ENCODE results near the gene XXYLT1.
A peak's percentile ranks its signal among the peaks of the same experiment; 100 is the strongest.

Gene XXYLT1

GRCh38 chr3:195046441-195046840, 224.5 kb downstream of the XXYLT1 start:
- peaks cover 14 to 21% (median 18%) of the 10 kb centered on the region in 10 experiments; a peak in 19 of 20 replicates for H3K4me1 ChIP-seq
- no peak overlapping the region for H3K4me2 ChIP-seq
- H3K27ac ChIP-seq, result no peak overlapping the region
- H3K9ac ChIP-seq, result no peak overlapping the region
- H3K9me3 ChIP-seq (replicated peaks in 1 of 11), result no peaks in the 10 kb centered on the region
- TF ChIP-seq Cebpa-rat (IDR thresholded peaks at IDR 0.05), result no peak
- no peaks in the 10 kb centered on the region for H4K20me1 ChIP-seq
- H3K4me3 ChIP-seq, result no peak overlapping the region
- H3K36me3 ChIP-seq, result no peaks in the 10 kb centered on the region
- H3K27me3 ChIP-seq, result no peaks in the 10 kb centered on the region

- no peak overlapping the region for H3K4me2 ChIP-seq
- TF ChIP-seq Cebpa-rat (IDR thresholded peaks at IDR 0.05), result no peak
- no peaks in the 10 kb centered on the region for H3K27me3 ChIP-seq
- no peak overlapping the region for H3K27ac ChIP-seq
- no peaks in the 10 kb centered on the region for H4K20me1 ChIP-seq
- H3K9me3 ChIP-seq (replicated peaks in 1 of 11), result no peaks in the 10 kb centered on the region
- H3K4me3 ChIP-seq, result no peak overlapping the region
- H3K9ac ChIP-seq, result no peak overlapping the region
- H3K4me1 ChIP-seq, result peaks cover 14 to 28% (median 26%) of the 10 kb centered on the region in 10 experiments; a peak in 19 of 20 replicates
- H3K36me3 ChIP-seq, result no peaks in the 10 kb centered on the region
Observed at GRCh38 chr3:195045481-195046210, 225.3 kb downstream of the XXYLT1 start.

- no peaks in the 10 kb centered on the region for H3K9me3 ChIP-seq (replicated peaks in 1 of 11)
- H3K36me3 ChIP-seq, result no peaks in the 10 kb centered on the region
- H3K27me3 ChIP-seq, result no peaks in the 10 kb centered on the region
- no peaks in the 10 kb centered on the region for H4K20me1 ChIP-seq
- H3K27ac ChIP-seq, result no peak overlapping the region
- H3K4me1 ChIP-seq, result peaks cover 14 to 37% (median 32%) of the 10 kb centered on the region in 10 experiments; a peak in 19 of 20 replicates
- no peak overlapping the region for H3K4me3 ChIP-seq
- TF ChIP-seq Cebpa-rat (IDR thresholded peaks at IDR 0.05), result no peak
- no peak overlapping the region for H3K9ac ChIP-seq
- H3K4me2 ChIP-seq, result no peak overlapping the region
Observed at GRCh38 chr3:195044411-195044810, 226.5 kb downstream of the XXYLT1 start.

- H3K9me3 ChIP-seq (replicated peaks in 1 of 11), result no peaks in the 10 kb centered on the region
- 0 out of 22 replicates have a peak overlapping the region, but pooled peaks of 2 of the 11 experiments have one; percentile 47 to 68 for H3K4me2 ChIP-seq
Observed at GRCh38 chr3:195043607-195044339, 227.2 kb downstream of the XXYLT1 start.

GRCh38 chr3:195042743-195043606, 228.0 kb downstream of the XXYLT1 start:
- Histone ChIP-seq H3K27ac (no peak overlapping the region), H3K4me1 (peaks cover 14 to 37% (median 32%) of the 10 kb centered on the region in 10 experiments; a peak in 19 of 20 replicates), H3K4me3 (no peak overlapping the region), H3K36me3 (no peaks in the 10 kb centered on the region), H4K20me1 (no peaks in the 10 kb centered on the region), H3K9me3 (replicated peaks in 1 of 11) (no peaks in the 10 kb centered on the region), H3K27me3 (no peaks in the 10 kb centered on the region), H3K9ac (no peak overlapping the region), H3K4me2 (peak overlapping the region; percentile 18 to 79 (median 47); a peak in 17 of 22 replicates)
- TF ChIP-seq Cebpa-rat (IDR thresholded peaks at IDR 0.05), result no peak

More at GRCh38 chr3:195043607-195044339, 227.2 kb downstream of the XXYLT1 start:
- H3K4me1 ChIP-seq, result peaks cover 14 to 37% (median 32%) of the 10 kb centered on the region in 10 experiments; a peak in 19 of 20 replicates
- no peaks in the 10 kb centered on the region for H4K20me1 ChIP-seq
- no peaks in the 10 kb centered on the region for H3K36me3 ChIP-seq
- no peak overlapping the region for H3K9ac ChIP-seq
- TF ChIP-seq Cebpa-rat (IDR thresholded peaks at IDR 0.05), result no peak
- H3K4me3 ChIP-seq, result no peak overlapping the region
- H3K27me3 ChIP-seq, result no peaks in the 10 kb centered on the region
- H3K27ac ChIP-seq, result no peak overlapping the region

- H3K36me3 ChIP-seq, result no peaks in the 10 kb centered on the region
- H3K9ac ChIP-seq, result no peak overlapping the region
- peak overlapping the region; percentile 18 to 79 (median 47); a peak in 20 of 22 replicates for H3K4me2 ChIP-seq
- H4K20me1 ChIP-seq, result no peaks in the 10 kb centered on the region
- no peak overlapping the region for H3K27ac ChIP-seq
- TF ChIP-seq Cebpa-rat (IDR thresholded peaks at IDR 0.05), result no peak
- H3K4me3 ChIP-seq, result no peak overlapping the region
- no peaks in the 10 kb centered on the region for H3K27me3 ChIP-seq
- peaks cover 14 to 37% (median 32%) of the 10 kb centered on the region in 10 experiments; a peak in 19 of 20 replicates for H3K4me1 ChIP-seq
- peaks cover 0 to 6% (median 0%) of the 10 kb centered on the region in 11 experiments; a peak in 4 of 22 replicates for H3K9me3 ChIP-seq (replicated peaks in 1 of 11)
Observed at GRCh38 chr3:195041871-195042742, 228.9 kb downstream of the XXYLT1 start.

GRCh38 chr3:195040773-195041520, 230.0 kb downstream of the XXYLT1 start:
- no peak for TF ChIP-seq Cebpa-rat (IDR thresholded peaks at IDR 0.05)
- Histone ChIP-seq H3K4me2 (peak overlapping the region in 10 of 11 experiments; percentile 14 to 79 (median 66); a peak in 17 of 22 replicates), H3K4me3 (no peak overlapping the region), H3K9me3 (replicated peaks in 1 of 11) (peaks cover 0 to 7% (median 0%) of the 10 kb centered on the region in 11 experiments; a peak in 4 of 22 replicates), H3K27ac (0 out of 22 replicates have a peak overlapping the region, but pooled peaks of 1 of the 11 experiments have one; percentile 16), H3K9ac (no peak overlapping the region), H3K36me3 (no peaks in the 10 kb centered on the region), H3K27me3 (no peaks in the 10 kb centered on the region), H3K4me1 (peaks cover 14 to 42% (median 33%) of the 10 kb centered on the region in 10 experiments; a peak in 19 of 20 replicates), H4K20me1 (no peaks in the 10 kb centered on the region)

All from BLaER1 treated with 17β-estradiol and CSF1 and Interleukin-3, amounts not matched to agents 10 nM and 100 nM (cell line).